GM10266 (cell line): ENCODE results near the gene SECTM1.

Source experiments
- DNase-seq: peaks from one replicate; pipeline ENCODE4 v3.0.0; 2012; ENCODE audit errors: extremely low spot score
- TF ChIP-seq, protein P1 (sequence below): IDR thresholded peaks from 2 replicates; pipeline ENCODE4 v1.5.1; 2012; ENCODE audit warnings: mild to moderate bottlenecking, low read depth; ENCODE audit not compliant: control insufficient read depth, insufficient read depth; ENCODE audit errors: missing control alignments

The SECTM1 gene

DNA sequence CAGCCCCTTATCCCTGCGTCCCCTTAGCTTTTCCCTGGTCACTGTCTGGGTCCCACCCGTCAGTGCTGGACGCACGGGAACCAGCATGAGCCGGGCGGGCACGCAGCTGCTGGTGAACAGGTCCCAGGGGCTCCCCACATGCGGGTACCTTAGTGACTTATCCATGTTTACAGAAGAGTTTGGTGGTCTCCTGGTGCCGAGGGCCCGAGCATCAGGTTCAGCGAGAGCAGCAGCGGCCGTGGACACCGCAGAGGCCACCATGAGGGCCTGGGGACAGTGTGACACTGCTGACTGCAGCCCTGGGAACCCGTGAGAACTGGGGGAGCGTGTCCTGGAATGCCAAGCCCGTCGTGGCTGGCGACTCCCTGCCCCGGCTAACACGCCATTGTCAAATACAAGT, 22.7 kb downstream of the SECTM1 start:
- DNase-seq: no peak

DNA sequence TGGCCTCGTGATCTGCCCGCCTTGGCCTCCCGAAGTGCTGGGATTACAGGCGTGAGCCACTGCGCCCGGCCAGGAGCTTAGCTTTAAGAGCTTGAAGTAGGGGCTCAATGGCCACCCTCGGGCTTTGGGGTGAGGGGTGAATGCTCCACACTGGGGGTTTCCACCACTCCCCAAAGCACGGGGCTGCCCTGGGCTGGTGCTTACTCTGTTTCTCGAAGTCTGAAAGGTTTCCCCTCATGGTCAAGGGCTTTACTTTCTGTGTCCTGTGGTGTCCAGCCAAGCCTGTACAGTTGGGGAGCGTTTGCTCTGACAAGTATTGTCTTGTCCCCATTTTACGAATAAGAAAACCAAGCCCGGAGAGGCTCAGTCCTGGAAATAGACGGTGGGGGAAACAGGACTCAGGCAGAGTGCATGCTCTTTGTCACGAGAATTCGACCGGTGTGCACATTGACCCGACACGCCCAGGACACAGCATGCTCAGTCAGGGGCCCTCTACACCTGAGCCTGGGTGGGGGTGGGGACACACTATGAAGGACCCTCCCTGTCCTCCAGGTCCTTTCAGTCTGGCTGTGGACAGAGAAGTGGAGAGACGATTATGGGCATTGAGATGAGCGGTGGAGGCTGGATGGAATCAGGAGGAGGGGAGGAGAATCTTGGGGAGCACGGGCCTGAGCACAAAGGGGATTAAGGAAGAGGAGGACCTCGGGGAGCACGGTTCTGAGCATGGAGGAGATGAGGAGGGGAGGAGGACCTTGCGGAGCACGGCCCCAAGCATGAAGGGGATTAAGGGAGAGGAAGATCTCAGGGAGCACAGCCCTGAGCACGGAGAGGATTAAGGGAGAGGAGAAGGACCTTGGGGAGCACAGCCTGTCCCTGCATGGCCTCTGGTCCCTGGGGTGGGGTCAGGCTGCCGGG, 23.7 kb downstream of the SECTM1 start:
- DNase-seq: no peak
- TF ChIP-seq, protein P1, sequence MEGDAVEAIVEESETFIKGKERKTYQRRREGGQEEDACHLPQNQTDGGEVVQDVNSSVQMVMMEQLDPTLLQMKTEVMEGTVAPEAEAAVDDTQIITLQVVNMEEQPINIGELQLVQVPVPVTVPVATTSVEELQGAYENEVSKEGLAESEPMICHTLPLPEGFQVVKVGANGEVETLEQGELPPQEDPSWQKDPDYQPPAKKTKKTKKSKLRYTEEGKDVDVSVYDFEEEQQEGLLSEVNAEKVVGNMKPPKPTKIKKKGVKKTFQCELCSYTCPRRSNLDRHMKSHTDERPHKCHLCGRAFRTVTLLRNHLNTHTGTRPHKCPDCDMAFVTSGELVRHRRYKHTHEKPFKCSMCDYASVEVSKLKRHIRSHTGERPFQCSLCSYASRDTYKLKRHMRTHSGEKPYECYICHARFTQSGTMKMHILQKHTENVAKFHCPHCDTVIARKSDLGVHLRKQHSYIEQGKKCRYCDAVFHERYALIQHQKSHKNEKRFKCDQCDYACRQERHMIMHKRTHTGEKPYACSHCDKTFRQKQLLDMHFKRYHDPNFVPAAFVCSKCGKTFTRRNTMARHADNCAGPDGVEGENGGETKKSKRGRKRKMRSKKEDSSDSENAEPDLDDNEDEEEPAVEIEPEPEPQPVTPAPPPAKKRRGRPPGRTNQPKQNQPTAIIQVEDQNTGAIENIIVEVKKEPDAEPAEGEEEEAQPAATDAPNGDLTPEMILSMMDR: no peak

More for the DNA sequence above, 22.7 kb downstream of the SECTM1 start:
- TF ChIP-seq, protein P1: no peak

DNA sequence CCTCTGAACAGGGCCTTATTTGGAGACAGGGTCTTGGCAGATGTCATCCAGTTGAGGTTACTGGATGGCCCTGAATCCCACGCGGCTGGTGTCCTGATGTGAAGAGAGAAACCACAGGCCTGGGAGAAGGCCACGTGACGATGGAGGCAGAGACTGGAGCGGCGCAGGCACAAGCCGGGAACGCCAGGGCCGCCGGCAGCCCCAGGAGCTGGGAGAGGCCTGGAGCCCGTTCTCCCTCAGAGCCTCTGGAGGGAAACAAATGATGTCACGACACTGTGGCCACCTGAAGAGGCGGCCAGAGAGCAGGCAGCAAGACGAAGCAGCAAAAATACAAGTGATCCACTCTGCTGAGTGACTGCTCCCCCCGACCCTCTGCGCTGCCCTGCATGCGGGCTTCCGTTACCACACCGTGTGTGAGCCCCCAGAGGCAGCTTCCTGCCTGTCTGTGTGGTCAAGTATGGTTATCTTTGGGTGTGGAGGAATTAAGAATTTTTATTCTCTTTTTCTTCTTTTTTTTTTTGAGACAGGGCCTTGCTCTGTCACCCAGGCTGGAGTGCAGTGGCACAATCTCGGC, 27.8 kb downstream of the SECTM1 start:
- TF ChIP-seq, protein P1: no peak

DNA sequence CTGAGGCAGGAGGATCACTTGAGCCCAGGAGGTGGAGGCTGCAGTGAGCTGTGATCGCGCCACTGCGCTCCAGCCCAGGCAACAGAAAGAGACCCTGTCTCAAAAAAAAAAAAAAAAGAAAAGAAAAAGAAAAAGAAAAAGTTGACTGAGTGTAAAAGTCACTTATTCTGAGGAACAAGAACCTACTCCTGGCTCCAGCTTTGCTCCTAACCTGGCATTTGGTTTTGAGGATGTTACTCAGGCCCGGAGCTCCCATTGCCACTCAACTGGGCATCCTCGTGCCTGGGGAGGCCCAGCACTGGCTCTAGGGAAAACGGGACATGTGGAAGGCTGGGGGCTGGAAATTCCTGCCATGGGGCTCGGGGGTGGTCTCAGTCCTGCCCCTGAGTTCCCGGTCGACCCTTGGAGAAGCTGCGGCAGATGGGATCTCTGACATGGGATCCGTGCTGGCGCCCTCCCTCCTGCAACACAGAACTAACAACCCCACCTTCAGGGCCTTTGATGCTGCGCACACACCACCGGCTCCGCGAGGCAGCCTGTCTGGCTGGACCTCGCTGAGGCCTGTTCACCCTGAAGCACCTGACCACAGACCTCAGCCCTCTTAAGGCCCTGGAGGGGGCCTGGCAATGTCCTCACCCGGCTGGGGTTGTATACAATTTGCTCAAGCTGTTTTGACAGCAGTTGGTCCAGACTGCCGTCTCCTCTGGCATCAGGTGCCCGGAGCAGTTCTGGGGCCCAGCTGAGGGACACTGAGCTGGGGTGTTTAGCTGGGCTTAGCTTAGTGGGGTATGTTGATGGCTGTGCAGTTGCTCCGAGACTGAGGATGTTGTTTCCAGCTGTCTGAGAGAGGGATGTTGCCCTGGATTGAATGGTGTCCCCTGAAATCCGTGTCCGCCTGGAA, 28.5 kb downstream of the SECTM1 start:
- TF ChIP-seq, protein P1: no peak
- no peak for DNase-seq

More for the DNA sequence above, 27.8 kb downstream of the SECTM1 start:
- no peak for DNase-seq

DNA sequence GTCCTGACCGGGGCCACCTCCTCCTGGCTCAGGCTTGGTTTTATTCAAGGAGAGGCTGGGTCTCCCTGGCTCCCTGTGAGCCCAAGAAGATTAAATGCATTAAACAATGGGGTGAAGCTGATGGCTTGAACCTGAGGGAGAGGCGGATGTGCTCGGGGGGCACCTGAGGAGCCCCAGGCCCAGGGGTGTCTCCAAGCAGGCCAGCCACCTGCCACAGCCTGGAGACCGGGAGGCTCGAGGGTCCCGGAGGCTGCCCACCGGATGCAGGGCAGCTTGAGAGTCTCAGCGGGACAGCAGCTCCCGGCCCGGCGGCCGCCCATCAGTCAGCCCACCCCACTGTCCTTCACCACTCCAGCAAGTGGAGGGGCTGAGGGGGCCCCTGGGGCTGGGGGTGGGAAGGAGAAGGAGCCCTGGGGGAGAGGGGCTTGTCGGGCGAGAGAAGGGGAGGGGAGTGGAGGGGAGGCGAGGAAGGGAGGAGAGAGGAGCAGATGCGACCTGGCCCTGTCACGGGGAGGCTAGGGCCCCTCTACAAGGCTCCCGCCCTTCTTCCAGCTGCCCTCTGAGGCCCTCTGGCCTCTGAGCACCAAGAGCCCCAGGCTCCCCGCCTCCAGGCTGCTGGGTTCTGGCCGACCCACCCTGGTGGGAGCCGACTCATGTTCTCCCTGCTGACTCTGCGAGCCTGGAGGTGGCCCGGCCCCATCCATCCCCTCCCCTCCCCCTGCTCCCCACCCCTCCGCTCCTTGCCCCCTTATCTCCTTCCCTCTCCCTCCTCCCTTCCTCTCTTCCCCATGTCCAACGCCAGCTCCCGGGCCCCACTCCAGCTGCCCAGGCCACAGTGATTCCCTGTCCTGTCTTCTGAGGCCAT, 29.4 kb downstream of the SECTM1 start:
- no peak for DNase-seq
- TF ChIP-seq, protein P1: no peak
